NCI-H2081 treated with DMSO at 0.1 percent for 48 hours (cell line): ENCODE measurements around the gene GHITM.
"Not testable (repeated sequence)": the region's sequence is repeated elsewhere in the genome, so short reads cannot be mapped to it uniquely, and the experiment has no call there.

Experiments
- DNase-seq: peaks from one replicate; lab custom pipeline; 2025; lab: John Stamatoyannopoulos, UW

Gene GHITM

GRCh38 chr10:84139126-84140035 is at the start of gene GHITM:
GHITM (plus strand) TSS chr10:84139509; CDS start chr10:84141501, 1,992 bp downstream.
- peak; percentile 75 for DNase-seq

GRCh38 chr10:84095811-84096497 is 43.4 kb upstream of the GHITM start:
- DNase-seq, result no peak

GRCh38 chr10:84097787-84098353 is 41.4 kb upstream of the GHITM start:
- DNase-seq, result peak; percentile 25

GRCh38 chr10:84098667-84099066 is 40.6 kb upstream of the GHITM start:
- DNase-seq, result no peak

GRCh38 chr10:84101042-84101441 is 38.3 kb upstream of the GHITM start:
- DNase-seq, result no peak

GRCh38 chr10:84108797-84109196 is 30.5 kb upstream of the GHITM start:
- DNase-seq, result no peak

- DNase-seq, result not testable (repeated sequence)
Observed at GRCh38 chr10:84109772-84110171, 29.5 kb upstream of the GHITM start.

- not testable (repeated sequence) for DNase-seq
Observed at GRCh38 chr10:84113468-84113867, 25.8 kb upstream of the GHITM start.

GRCh38 chr10:84114088-84114667 is 25.1 kb upstream of the GHITM start:
- no peak for DNase-seq

GRCh38 chr10:84117204-84117603 is 22.1 kb upstream of the GHITM start:
- DNase-seq, result not testable (repeated sequence)

GRCh38 chr10:84117686-84118394 is 21.5 kb upstream of the GHITM start:
- DNase-seq, result no peak

- DNase-seq, result no peak
Observed at GRCh38 chr10:84118395-84119006, 20.8 kb upstream of the GHITM start.

- no peak for DNase-seq
Observed at GRCh38 chr10:84123362-84123761, 15.9 kb upstream of the GHITM start.

- not testable (repeated sequence) for DNase-seq
Observed at GRCh38 chr10:84125910-84126784, 13.2 kb upstream of the GHITM start.

- DNase-seq, result no peak
Observed at GRCh38 chr10:84126785-84127167, 12.5 kb upstream of the GHITM start.

GRCh38 chr10:84135836-84136235 is 3.5 kb upstream of the GHITM start:
- DNase-seq, result no peak

GRCh38 chr10:84137811-84138210 is 1.5 kb upstream of the GHITM start:
- no peak for DNase-seq

GRCh38 chr10:84138478-84139125 is 707 bp upstream of the GHITM start:
- no peak for DNase-seq

- DNase-seq, result no peak
Observed at GRCh38 chr10:84140036-84140379, 699 bp downstream of the GHITM start.

GRCh38 chr10:84147347-84147746 is 8.0 kb downstream of the GHITM start:
- no peak for DNase-seq
